ENCODE results near the gene DLG1. TPM values are rescaled to one million over a fixed set of nuclear protein-coding genes. Genes with fewer than 3 reads are reported as not detected.

The DLG1 gene
- total RNA-seq, 4 donors from 2014 or later: 71.4 to 90.4 (median 80.9) TPM

Small RNA genes lying within 50 kb of the gene (small RNA-seq; reads per million reads assigned to genes)
- gene MIR4797: 0 to 0.09 (median 0) reads per million in 4 donors
